Measurements from ENCODE around the gene C11orf54. TPM values are rescaled to one million over a fixed set of nuclear protein-coding genes. Genes with fewer than 3 reads are reported as not detected.

Gene C11orf54
- 16.1 and 32.8 TPM in 2 replicates for total RNA-seq

DNA sequence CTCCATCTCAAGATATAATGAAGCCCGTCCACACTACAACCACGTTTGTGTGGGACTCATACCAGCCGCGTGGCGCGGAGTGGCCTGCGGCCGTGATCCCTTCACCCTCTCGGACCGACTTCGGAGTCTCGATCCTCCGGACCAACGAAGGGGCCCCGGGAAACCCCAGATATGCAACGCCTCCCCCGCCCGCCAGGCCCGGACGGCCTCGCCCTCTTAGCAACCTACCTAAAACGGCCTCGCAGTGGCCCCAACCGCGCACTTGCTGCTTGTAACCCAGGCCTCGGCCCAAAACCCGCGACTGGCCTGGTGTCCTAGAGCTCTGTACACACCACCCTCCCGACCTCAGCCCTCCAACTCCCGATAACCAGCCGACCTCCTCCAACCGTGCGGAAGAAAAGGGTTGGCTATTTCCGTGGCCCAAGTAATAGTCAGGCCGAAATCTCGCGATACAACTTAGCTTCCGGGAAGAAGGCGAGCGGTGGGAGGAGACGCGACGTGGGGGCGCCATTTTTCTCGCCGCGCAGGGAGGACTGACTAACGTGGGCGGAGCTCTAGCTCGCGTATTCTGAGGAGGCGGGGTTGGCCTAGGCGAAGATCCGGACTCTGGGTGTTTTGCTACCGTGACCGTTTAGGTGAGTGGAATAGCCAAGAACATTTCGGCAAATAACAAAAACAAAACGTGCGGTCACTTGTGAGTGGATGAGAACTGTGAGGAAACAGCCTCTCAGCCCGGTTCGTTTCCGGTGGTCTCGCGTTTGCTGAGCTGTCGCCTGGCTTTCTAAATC, at the start of gene C11orf54, which contains the start of gene TAF1D:
Gene C11orf54, plus strand, starts transcription at position 579 of the 788 bp plus-strand sequence. CDS start 5,722 bp downstream, outside the sequence.
Gene TAF1D, minus strand, starts transcription at position 402 of the 788 bp plus-strand sequence. CDS start 2,191 bp downstream, outside the sequence.

DNA sequence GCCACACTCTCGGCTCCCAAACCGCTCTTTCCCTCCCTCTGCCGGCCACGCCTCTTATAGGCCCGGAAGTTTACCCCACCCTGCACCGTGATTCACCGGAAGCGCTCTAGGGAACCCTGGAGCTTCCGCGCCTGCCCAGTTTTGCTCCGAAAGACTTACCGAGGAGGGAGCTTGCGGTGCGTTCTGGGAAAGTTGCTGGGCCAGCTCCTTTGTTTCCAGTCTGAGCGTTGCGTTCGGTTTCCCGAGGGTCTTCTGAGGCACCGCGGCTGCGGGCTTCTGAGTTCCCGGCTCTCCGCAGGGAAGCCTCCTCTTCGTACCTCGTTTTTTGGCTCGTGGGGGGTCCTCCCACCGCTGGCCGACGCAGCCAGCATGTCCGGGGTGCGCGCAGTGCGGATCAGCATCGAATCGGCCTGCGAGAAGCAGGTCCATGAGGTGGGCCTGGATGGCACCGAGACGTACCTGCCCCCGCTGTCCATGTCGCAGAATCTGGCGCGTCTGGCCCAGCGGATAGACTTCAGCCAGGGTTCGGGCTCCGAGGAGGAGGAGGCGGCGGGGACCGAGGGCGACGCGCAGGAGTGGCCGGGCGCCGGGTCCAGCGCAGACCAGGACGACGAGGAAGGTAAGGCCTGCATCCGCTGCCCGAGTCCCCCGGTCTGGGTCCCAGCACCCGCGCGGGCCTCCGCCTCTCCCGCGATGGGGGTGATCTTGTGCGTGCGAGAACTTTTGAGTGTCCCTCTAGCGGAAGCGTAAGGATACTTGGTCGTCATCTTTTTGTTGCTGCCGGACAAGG, 42.9 kb downstream of the C11orf54 start, which contains the start of gene MED17:
Gene MED17, plus strand, starts transcription at position 138 of the 790 bp plus-strand sequence. Its CDS starts 232 bp downstream, at position 370.

Other genes starting within 250 kb of the C11orf54 start
- gene SMCO4, start 198.3 kb upstream of the C11orf54 start, total RNA-seq = 1.9 and 10.9 TPM in 2 replicates
- gene CEP295, start 80.0 kb upstream of the C11orf54 start, total RNA-seq = 8.4 and 9.6 TPM in 2 replicates
- gene TAF1D, start 177 bp upstream of the C11orf54 start, total RNA-seq = 155 and 189 TPM in 2 replicates
- gene MED17, start 42.6 kb downstream of the C11orf54 start, total RNA-seq = 16.1 and 32.8 TPM in 2 replicates
- gene VSTM5, start 108.9 kb downstream of the C11orf54 start, total RNA-seq = 2.4 TPM in 1 of 2 replicates, not detected in the other